Measurements from ENCODE around the gene DGKZ. TPM values are rescaled to one million over a fixed set of nuclear protein-coding genes. Genes with fewer than 3 reads are reported as not detected.
A peak's percentile ranks its signal among the peaks of the same experiment; 100 is the strongest.

The DGKZ gene
- total and polyA plus RNA-seq, 2 of the 13 experiments (the other 11 are each of a cell fraction or from before 2014, with no cell fraction given): 15.8 to 20.7 TPM

- TF ChIP-seq ZFP36 (IDR thresholded peaks at IDR 0.05; ENCODE audit: borderline replicate concordance, low read depth, low read length, partially characterized antibody): no peak
- no peak for TF ChIP-seq ZNF496 (CRISPR knock-in tag; IDR thresholded peaks at IDR 0.05; ENCODE audit: insufficient replicate concordance)
- no peak for TF ChIP-seq PHF21A (CRISPR knock-in tag; IDR thresholded peaks at IDR 0.05)
- TF ChIP-seq MXD1 (CRISPR knock-in tag; IDR thresholded peaks at IDR 0.05): peak; percentile 63; the same call in 1 of the 2 replicates
- TF ChIP-seq ATF7-NPFF (CRISPR knock-in tag; IDR thresholded peaks at IDR 0.05; ENCODE audit: low read depth): peak; percentile 65; the same call in 1 of the 2 replicates
- 0 out of 2 replicates have a peak, but pooled peaks have one; percentile 20 for TF ChIP-seq SALL2 (CRISPR knock-in tag; IDR thresholded peaks at IDR 0.05)
- TF ChIP-seq HNRNPLL (IDR thresholded peaks at IDR 0.05; ENCODE audit: low read depth, low read length, poor library complexity, severe bottlenecking): no peak
- no peak for TF ChIP-seq SETDB1 (CRISPR knock-in tag; IDR thresholded peaks at IDR 0.05; ENCODE audit: borderline replicate concordance)
- TF ChIP-seq MYC (CRISPR knock-in tag; IDR thresholded peaks at IDR 0.05; ENCODE audit: borderline replicate concordance): peak; percentile 46; the same call in 1 of the 2 replicates
- peak; percentile 52; the same call in 1 of the 2 replicates for TF ChIP-seq TAF1 (CRISPR knock-in tag; IDR thresholded peaks at IDR 0.05)
- TF ChIP-seq KAT8 (CRISPR knock-in tag; IDR thresholded peaks at IDR 0.05): no peak; the same call in 1 of the 2 replicates
- TF ChIP-seq ZNF788 (CRISPR knock-in tag; IDR thresholded peaks at IDR 0.05; ENCODE audit: borderline replicate concordance): peak; percentile 13; the same call in 1 of the 2 replicates
- no peak for TF ChIP-seq KLF6 (CRISPR knock-in tag; IDR thresholded peaks at IDR 0.05)
- TF ChIP-seq ZNF563 (CRISPR knock-in tag; IDR thresholded peaks at IDR 0.05): peak; percentile 40; the same call in 1 of the 2 replicates
- no peak for TF ChIP-seq SOX5 (CRISPR knock-in tag; IDR thresholded peaks at IDR 0.05; ENCODE audit: borderline replicate concordance)
- TF ChIP-seq MIXL1 (CRISPR knock-in tag; IDR thresholded peaks at IDR 0.05): no peak
- TF ChIP-seq ZBTB34 (CRISPR knock-in tag; IDR thresholded peaks at IDR 0.05): no peak
- no peak for TF ChIP-seq ZNF678 (CRISPR knock-in tag; IDR thresholded peaks at IDR 0.05)
- TF ChIP-seq DPF2 (CRISPR knock-in tag; IDR thresholded peaks at IDR 0.05; ENCODE audit: borderline replicate concordance, low read depth): no peak
- TF ChIP-seq ZNF281 (CRISPR knock-in tag; IDR thresholded peaks at IDR 0.05; ENCODE audit: borderline replicate concordance): no peak
- TF ChIP-seq, protein P1, sequence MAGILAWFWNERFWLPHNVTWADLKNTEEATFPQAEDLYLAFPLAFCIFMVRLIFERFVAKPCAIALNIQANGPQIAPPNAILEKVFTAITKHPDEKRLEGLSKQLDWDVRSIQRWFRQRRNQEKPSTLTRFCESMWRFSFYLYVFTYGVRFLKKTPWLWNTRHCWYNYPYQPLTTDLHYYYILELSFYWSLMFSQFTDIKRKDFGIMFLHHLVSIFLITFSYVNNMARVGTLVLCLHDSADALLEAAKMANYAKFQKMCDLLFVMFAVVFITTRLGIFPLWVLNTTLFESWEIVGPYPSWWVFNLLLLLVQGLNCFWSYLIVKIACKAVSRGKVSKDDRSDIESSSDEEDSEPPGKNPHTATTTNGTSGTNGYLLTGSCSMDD (CRISPR knock-in tag; IDR thresholded peaks at IDR 0.05): no peak
- TF ChIP-seq ZBTB3 (CRISPR knock-in tag; IDR thresholded peaks at IDR 0.05; ENCODE audit: borderline replicate concordance, low read depth): no peak
- no peak for TF ChIP-seq MEIS2 (CRISPR knock-in tag; IDR thresholded peaks at IDR 0.05)
- TF ChIP-seq MLLT10 (CRISPR knock-in tag; IDR thresholded peaks at IDR 0.05): no peak
- TF ChIP-seq ZNF383 (CRISPR knock-in tag; IDR thresholded peaks at IDR 0.05; ENCODE audit: borderline replicate concordance): no peak
These were observed 34.8 kb downstream of the DGKZ start (continued) for GRCh38 chr11:46381819-46382645.

Measured in HepG2 (cell line).